HG03139 (cell line): ENCODE results near the gene KCNMB1.

Source experiments
- ATAC-seq: cut with Tn5 transposase; IDR thresholded peaks from one replicate; pipeline ENCODE4 v1.9.1; 2021; ENCODE audit not compliant: unreplicated experiment

The KCNMB1 gene

GRCh38 chr5:170416526-170416925 lies 27.4 kb upstream of the KCNMB1 start:
- no peak for ATAC-seq

GRCh38 chr5:170414786-170415185 lies 25.6 kb upstream of the KCNMB1 start:
- no peak for ATAC-seq

GRCh38 chr5:170413897-170414296 lies 24.7 kb upstream of the KCNMB1 start:
- no peak for ATAC-seq

- ATAC-seq, result no peak
Measured at GRCh38 chr5:170411100-170411499, 21.9 kb upstream of the KCNMB1 start.

GRCh38 chr5:170410401-170410800 lies 21.2 kb upstream of the KCNMB1 start:
- no peak for ATAC-seq

- no peak for ATAC-seq
Measured at GRCh38 chr5:170408877-170409660, 19.9 kb upstream of the KCNMB1 start.

- ATAC-seq, result no peak
Measured at GRCh38 chr5:170408226-170408625, 19.1 kb upstream of the KCNMB1 start.

GRCh38 chr5:170407062-170407461 lies 17.9 kb upstream of the KCNMB1 start:
- ATAC-seq, result no peak

GRCh38 chr5:170405817-170406216 lies 16.6 kb upstream of the KCNMB1 start:
- no peak for ATAC-seq

GRCh38 chr5:170404398-170404797 lies 15.2 kb upstream of the KCNMB1 start:
- ATAC-seq, result no peak

- ATAC-seq, result no peak
Measured at GRCh38 chr5:170403675-170404074, 14.5 kb upstream of the KCNMB1 start.

- ATAC-seq, result no peak
Measured at GRCh38 chr5:170402508-170402907, 13.3 kb upstream of the KCNMB1 start.

GRCh38 chr5:170397059-170397458 lies 7.9 kb upstream of the KCNMB1 start:
- ATAC-seq, result no peak

- ATAC-seq, result no peak
Measured at GRCh38 chr5:170393958-170394357, 4.8 kb upstream of the KCNMB1 start.

GRCh38 chr5:170393235-170393634 lies 4.1 kb upstream of the KCNMB1 start:
- no peak for ATAC-seq

GRCh38 chr5:170390472-170390871 lies 1.3 kb upstream of the KCNMB1 start:
- ATAC-seq, result no peak

GRCh38 chr5:170389550-170389892 lies 354 bp upstream of the KCNMB1 start:
- no peak for ATAC-seq

- ATAC-seq, result no peak
Measured at GRCh38 chr5:170387775-170388639, 1.2 kb downstream of the KCNMB1 start.

- no peak for ATAC-seq
Measured at GRCh38 chr5:170386743-170387395, 2.3 kb downstream of the KCNMB1 start.

GRCh38 chr5:170383227-170383626 lies 5.9 kb downstream of the KCNMB1 start:
- no peak for ATAC-seq

GRCh38 chr5:170382790-170383189 lies 6.4 kb downstream of the KCNMB1 start:
- ATAC-seq, result no peak
